ENCODE data around the gene SCGN. TPM values are rescaled to one million over a fixed set of nuclear protein-coding genes. Genes with fewer than 3 reads are reported as not detected.

SCGN gene
- total RNA-seq, 1 experiment from 2014 or later, result not detected

DNA sequence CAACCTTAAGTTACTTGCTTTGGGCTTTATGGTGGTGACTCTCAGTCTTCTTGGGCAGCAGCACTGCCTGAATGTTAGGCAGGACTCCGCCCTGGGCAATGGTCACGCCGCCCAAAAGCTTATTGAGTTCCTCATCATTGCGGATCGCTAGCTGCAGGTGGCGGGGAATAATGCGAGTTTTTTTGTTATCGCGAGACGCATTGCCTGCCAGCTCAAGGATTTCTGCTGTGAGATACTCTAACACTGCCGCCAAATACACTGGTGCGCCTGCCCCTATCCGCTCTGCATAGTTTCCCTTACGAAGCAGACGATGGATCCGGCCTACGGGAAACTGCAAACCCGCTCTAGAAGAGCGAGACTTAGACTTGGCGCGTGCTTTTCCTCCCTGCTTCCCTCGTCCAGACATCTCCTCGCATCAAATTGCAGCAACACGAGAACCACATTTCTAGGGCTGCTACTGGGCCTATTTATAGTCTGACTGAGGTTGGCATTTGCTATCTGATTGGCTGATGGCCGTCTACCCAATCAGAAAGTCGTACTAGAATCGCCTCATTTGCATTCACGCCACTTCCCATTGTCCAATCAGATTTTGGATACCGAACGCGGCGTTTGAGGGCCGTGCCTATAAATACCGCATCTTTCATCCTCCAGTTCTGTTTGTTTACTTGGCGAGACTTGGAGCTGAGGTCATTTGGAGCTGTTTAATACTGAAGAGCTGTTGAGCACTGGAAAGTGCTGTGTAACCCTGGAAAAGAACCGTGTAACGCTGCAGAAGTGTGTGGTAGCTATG, 74.3 kb downstream of the SCGN start:
- Mint-ChIP-seq H3K27ac (no peak overlapping the region), H3K27me3 (ENCODE audit: low read depth) (no peaks in the 10 kb centered on the region), H3K4me3 (no peak overlapping the region), H3K4me1 (no peaks in the 10 kb centered on the region), H3K9me3 (no peaks in the 10 kb centered on the region), H3K36me3 (no peaks in the 10 kb centered on the region)
- ChIA-PET CTCF (interaction anchor here (1.7 to 2.1 kb wide), 2 partner anchors 8 to 156 kb away, joined by 5 to 10 read pairs; no protein-coding TSS in a partner anchor), POLR2A (no interaction called here)
- DNase-seq (ENCODE audit: low spot score) (no peak), ATAC-seq (no peak)
- TF ChIP-seq ZNF532 (CRISPR knock-in tag; IDR thresholded peaks at IDR 0.05; ENCODE audit: borderline replicate concordance), result no peak
- no peak for TF ChIP-seq SOX15 (CRISPR knock-in tag; IDR thresholded peaks at IDR 0.05)
- TF ChIP-seq HMGA2 (CRISPR knock-in tag; IDR thresholded peaks at IDR 0.05), result no peak
- TF ChIP-seq ZNF416 (CRISPR knock-in tag; IDR thresholded peaks at IDR 0.05), result no peak
- no peak for TF ChIP-seq TEAD4 (CRISPR knock-in tag; IDR thresholded peaks at IDR 0.05)
- TF ChIP-seq, protein P1, sequence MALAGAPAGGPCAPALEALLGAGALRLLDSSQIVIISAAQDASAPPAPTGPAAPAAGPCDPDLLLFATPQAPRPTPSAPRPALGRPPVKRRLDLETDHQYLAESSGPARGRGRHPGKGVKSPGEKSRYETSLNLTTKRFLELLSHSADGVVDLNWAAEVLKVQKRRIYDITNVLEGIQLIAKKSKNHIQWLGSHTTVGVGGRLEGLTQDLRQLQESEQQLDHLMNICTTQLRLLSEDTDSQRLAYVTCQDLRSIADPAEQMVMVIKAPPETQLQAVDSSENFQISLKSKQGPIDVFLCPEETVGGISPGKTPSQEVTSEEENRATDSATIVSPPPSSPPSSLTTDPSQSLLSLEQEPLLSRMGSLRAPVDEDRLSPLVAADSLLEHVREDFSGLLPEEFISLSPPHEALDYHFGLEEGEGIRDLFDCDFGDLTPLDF (CRISPR knock-in tag; IDR thresholded peaks at IDR 0.05), result no peak
- no peak for TF ChIP-seq NR1H2 (CRISPR knock-in tag; IDR thresholded peaks at IDR 0.05)
- no peak for TF ChIP-seq MYBL2 (CRISPR knock-in tag; IDR thresholded peaks at IDR 0.05)
- TF ChIP-seq GRHL2 (CRISPR knock-in tag; IDR thresholded peaks at IDR 0.05; ENCODE audit: insufficient replicate concordance, severe bottlenecking), result no peak
- no peak for TF ChIP-seq JUN (CRISPR knock-in tag; IDR thresholded peaks at IDR 0.05)
- TF ChIP-seq CDX4 (CRISPR knock-in tag; IDR thresholded peaks at IDR 0.05; ENCODE audit: borderline replicate concordance), result no peak
- TF ChIP-seq ETV6 (CRISPR knock-in tag; IDR thresholded peaks at IDR 0.05), result no peak
- TF ChIP-seq FOXP1 (CRISPR knock-in tag; IDR thresholded peaks at IDR 0.05; ENCODE audit: borderline replicate concordance), result no peak
- TF ChIP-seq, protein P2, sequence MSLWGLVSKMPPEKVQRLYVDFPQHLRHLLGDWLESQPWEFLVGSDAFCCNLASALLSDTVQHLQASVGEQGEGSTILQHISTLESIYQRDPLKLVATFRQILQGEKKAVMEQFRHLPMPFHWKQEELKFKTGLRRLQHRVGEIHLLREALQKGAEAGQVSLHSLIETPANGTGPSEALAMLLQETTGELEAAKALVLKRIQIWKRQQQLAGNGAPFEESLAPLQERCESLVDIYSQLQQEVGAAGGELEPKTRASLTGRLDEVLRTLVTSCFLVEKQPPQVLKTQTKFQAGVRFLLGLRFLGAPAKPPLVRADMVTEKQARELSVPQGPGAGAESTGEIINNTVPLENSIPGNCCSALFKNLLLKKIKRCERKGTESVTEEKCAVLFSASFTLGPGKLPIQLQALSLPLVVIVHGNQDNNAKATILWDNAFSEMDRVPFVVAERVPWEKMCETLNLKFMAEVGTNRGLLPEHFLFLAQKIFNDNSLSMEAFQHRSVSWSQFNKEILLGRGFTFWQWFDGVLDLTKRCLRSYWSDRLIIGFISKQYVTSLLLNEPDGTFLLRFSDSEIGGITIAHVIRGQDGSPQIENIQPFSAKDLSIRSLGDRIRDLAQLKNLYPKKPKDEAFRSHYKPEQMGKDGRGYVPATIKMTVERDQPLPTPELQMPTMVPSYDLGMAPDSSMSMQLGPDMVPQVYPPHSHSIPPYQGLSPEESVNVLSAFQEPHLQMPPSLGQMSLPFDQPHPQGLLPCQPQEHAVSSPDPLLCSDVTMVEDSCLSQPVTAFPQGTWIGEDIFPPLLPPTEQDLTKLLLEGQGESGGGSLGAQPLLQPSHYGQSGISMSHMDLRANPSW (CRISPR knock-in tag; conservative IDR thresholded peaks at IDR 0.05; ENCODE audit: low read depth), result no peak

- CTCF ChIA-PET, result interaction anchor here (1.7 to 2.1 kb wide), 2 partner anchors 9 to 155 kb away, joined by 5 to 10 read pairs; no protein-coding TSS in a partner anchor
- peaks cover 1% of the 10 kb centered on the region; the same call in 1 of the 2 replicates for H3K4me1 Mint-ChIP-seq
These were observed 75.0 kb downstream of the SCGN start for GRCh38 chr6:25727028-25727427.

More at GRCh38 chr6:25727028-25727427, 75.0 kb downstream of the SCGN start:
- Mint-ChIP-seq H3K9me3 (no peaks in the 10 kb centered on the region), H3K27me3 (ENCODE audit: low read depth) (no peaks in the 10 kb centered on the region), H3K36me3 (no peaks in the 10 kb centered on the region), H3K4me3 (no peak overlapping the region), H3K27ac (no peak overlapping the region)
- POLR2A ChIA-PET, result no interaction called here
- ATAC-seq, result no peak
- TF ChIP-seq JAZF1 (CRISPR knock-in tag; IDR thresholded peaks at IDR 0.05), result no peak
- TF ChIP-seq, protein P3, sequence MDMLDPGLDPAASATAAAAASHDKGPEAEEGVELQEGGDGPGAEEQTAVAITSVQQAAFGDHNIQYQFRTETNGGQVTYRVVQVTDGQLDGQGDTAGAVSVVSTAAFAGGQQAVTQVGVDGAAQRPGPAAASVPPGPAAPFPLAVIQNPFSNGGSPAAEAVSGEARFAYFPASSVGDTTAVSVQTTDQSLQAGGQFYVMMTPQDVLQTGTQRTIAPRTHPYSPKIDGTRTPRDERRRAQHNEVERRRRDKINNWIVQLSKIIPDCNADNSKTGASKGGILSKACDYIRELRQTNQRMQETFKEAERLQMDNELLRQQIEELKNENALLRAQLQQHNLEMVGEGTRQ (CRISPR knock-in tag; IDR thresholded peaks at IDR 0.05), result no peak
- no peak for DNase-seq (ENCODE audit: low spot score)
